ENCODE results near the gene C1QTNF8.

C1QTNF8 gene

DNA sequence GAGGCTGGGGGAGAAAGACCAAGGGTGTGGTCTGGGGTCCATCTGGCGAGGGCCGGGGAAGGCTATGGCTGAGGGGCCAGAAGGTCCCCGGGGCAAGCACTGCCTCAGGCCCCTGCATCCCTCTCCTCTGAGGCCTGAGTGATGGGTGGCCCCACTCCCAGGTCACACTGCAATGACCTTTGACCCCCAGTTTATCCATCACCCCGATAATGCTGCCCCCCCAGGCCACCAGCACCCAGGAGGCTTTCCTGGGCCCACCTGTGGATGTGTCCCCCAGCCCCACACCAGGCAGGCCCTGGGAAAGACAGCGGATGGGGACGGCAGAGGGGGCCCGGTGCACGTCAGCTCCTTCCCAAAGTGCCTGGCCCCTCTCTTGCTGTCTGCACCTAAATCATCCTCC lies 34.3 kb upstream of the C1QTNF8 start:
- H3K36me3 ChIP-seq (ENCODE audit: control insufficient read depth, insufficient read depth, low read length) = no peaks in the 10 kb centered on the region
- no peaks in the 10 kb centered on the region for H3K27me3 ChIP-seq (replicated peaks; ENCODE audit: control insufficient read depth, insufficient read depth, low read length)
- TF ChIP-seq, protein P1, sequence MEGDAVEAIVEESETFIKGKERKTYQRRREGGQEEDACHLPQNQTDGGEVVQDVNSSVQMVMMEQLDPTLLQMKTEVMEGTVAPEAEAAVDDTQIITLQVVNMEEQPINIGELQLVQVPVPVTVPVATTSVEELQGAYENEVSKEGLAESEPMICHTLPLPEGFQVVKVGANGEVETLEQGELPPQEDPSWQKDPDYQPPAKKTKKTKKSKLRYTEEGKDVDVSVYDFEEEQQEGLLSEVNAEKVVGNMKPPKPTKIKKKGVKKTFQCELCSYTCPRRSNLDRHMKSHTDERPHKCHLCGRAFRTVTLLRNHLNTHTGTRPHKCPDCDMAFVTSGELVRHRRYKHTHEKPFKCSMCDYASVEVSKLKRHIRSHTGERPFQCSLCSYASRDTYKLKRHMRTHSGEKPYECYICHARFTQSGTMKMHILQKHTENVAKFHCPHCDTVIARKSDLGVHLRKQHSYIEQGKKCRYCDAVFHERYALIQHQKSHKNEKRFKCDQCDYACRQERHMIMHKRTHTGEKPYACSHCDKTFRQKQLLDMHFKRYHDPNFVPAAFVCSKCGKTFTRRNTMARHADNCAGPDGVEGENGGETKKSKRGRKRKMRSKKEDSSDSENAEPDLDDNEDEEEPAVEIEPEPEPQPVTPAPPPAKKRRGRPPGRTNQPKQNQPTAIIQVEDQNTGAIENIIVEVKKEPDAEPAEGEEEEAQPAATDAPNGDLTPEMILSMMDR (IDR thresholded peaks at IDR 0.05; ENCODE audit: insufficient read depth, low read length, poor library complexity, severe bottlenecking) = no peak
- H3K4me3 ChIP-seq (replicated peaks; ENCODE audit: low read depth, low read length) = no peak overlapping the region
- DNase-seq (ENCODE audit: extremely low read depth, insufficient read length) = no peak

DNA sequence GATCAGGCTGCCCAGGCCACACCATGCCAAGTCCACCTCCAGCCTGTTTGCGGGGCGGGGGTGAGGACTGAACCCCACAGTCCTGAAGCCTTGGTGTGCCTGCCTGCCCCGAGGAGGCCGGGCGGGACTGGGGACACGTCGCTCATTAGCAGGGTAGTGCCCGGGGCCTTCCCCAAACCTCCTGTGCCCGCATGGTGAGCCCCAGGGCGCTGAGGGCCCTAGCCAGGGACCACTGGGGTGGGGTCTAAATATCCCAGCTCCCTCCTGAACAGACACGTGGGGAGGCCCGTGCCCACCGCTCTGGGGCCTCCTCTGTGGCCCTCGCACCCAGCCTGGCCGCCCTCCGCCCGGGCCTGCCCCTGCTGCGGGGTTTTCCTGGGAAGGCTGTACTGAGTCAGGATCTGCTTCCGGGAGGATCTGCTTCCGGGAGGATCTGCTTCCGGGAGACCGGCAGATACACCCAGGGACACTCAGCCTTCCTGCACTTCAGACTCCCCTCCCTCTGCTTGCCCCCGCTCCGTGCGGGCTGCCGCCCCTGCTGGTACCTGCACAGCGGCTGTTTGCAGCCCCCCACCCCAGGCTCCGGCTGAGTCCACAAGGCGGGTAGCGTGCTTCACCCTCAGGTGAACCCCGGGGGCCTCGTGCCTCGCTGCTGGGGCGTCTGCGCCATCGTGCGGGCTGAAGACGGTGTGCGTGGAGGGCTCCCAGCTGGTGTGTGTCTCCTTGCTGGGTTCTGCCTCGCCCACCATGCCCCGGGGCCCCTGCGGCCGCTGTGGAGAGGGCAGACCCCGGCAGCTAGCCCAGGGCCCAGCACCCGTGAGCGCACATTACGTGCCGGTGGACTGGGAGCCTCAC lies 33.3 kb upstream of the C1QTNF8 start:
- no peaks in the 10 kb centered on the region for H3K36me3 ChIP-seq (ENCODE audit: control insufficient read depth, insufficient read depth, low read length)
- H3K4me3 ChIP-seq (replicated peaks; ENCODE audit: low read depth, low read length) = no peak overlapping the region
- H3K27me3 ChIP-seq (replicated peaks; ENCODE audit: control insufficient read depth, insufficient read depth, low read length) = no peaks in the 10 kb centered on the region
- TF ChIP-seq, protein P1 (IDR thresholded peaks at IDR 0.05; ENCODE audit: insufficient read depth, low read length, poor library complexity, severe bottlenecking) = no peak
- no peak for DNase-seq (ENCODE audit: extremely low read depth, insufficient read length)

DNA sequence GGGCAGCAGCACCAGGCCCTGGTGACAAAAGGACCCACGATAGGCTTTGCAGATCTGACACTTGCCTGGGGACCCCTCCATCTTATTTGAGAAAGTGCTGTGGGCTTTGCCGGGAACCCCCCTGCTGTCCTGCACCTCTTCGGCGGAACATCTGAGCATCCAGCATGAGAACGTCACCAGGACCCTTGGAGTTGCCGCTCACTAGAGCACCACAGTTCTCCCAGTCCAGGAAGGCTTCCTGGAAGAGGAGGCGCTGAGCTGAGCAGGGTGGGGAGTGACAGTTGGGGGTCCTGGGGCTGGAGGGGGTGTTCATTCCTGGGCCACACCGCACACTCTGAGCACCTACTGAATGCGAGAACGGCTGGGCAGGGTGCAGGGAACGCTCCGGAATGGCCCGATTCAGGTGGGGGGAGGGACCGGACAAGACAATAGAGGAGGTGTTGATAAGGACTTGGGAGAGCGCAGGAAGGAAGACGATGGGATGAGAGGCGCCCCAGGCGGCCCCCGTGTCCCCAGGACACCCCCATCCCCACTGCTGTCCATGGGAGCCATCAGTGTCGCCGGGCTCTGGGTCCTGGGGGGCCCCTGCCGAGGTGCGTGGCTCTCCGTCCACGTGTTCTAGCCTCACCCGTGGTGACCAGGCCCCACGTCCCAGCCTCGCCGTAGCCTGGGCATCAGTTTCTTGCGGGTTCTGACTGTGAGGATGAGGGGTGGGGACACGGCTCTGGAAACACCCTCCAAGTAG lies 32.1 kb upstream of the C1QTNF8 start:
- H3K27me3 ChIP-seq (replicated peaks; ENCODE audit: control insufficient read depth, insufficient read depth, low read length) = no peaks in the 10 kb centered on the region
- DNase-seq (ENCODE audit: extremely low read depth, insufficient read length) = no peak
- no peak overlapping the region for H3K4me3 ChIP-seq (replicated peaks; ENCODE audit: low read depth, low read length)
- TF ChIP-seq, protein P1 (IDR thresholded peaks at IDR 0.05; ENCODE audit: insufficient read depth, low read length, poor library complexity, severe bottlenecking) = no peak
- no peaks in the 10 kb centered on the region for H3K36me3 ChIP-seq (ENCODE audit: control insufficient read depth, insufficient read depth, low read length)

DNA sequence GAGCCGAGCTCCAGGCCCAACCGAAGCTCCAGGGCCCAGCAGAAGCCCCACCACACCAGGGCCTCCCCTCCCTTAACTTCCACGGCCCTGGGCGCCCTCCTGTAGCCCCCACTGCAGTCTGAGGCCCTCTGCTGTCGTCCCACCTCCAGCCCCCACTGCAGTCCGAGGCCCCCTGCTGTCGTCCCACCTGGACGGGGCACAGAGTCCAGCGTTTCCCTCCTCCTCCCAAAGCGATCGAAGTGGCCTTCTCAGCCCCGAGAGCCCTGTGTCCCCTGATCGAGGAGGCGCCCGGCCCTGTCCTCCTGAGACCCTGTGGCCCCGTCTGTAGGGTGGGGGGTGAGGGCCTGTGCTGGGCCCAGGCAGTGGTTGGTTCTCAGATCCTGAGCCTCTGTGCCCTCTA lies 31.1 kb upstream of the C1QTNF8 start:
- no peaks in the 10 kb centered on the region for H3K36me3 ChIP-seq (ENCODE audit: control insufficient read depth, insufficient read depth, low read length)
- DNase-seq (ENCODE audit: extremely low read depth, insufficient read length) = no peak
- TF ChIP-seq, protein P1 (IDR thresholded peaks at IDR 0.05; ENCODE audit: insufficient read depth, low read length, poor library complexity, severe bottlenecking) = no peak
- H3K4me3 ChIP-seq (replicated peaks; ENCODE audit: low read depth, low read length) = no peak overlapping the region
- no peaks in the 10 kb centered on the region; the same call in 1 of the 2 replicates for H3K27me3 ChIP-seq (replicated peaks; ENCODE audit: control insufficient read depth, insufficient read depth, low read length)

DNA sequence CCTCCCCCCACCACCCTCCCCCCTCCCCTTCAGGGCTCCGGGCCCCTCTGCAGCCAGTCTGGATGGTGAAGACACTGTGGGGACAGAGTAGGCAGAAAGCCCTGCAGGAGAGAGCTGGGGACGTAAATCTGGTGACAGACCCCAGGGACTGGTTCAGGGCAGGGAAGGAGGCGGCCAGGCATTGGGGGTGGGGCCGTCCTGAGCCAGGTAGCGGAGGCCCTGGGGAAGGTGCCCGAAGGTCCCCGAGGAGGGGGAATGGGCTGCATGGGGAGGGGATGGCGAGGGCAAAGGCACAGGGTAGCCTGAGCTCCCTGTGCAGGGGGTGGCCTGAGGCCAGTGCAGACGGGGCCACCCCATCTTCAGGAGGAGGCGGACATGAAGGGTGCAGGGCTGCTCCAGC lies 30.5 kb upstream of the C1QTNF8 start:
- DNase-seq (ENCODE audit: extremely low read depth, insufficient read length) = no peak
- H3K27me3 ChIP-seq (replicated peaks; ENCODE audit: control insufficient read depth, insufficient read depth, low read length) = no peaks in the 10 kb centered on the region; the same call in 1 of the 2 replicates
- H3K36me3 ChIP-seq (ENCODE audit: control insufficient read depth, insufficient read depth, low read length) = no peaks in the 10 kb centered on the region
- H3K4me3 ChIP-seq (replicated peaks; ENCODE audit: low read depth, low read length) = no peak overlapping the region
- TF ChIP-seq, protein P1 (IDR thresholded peaks at IDR 0.05; ENCODE audit: insufficient read depth, low read length, poor library complexity, severe bottlenecking) = no peak

Measured in GM06990 (cell line).